MCF 10A (cell line): Measurements from ENCODE around the gene METRNL. TPM values are rescaled to one million over a fixed set of nuclear protein-coding genes. Genes with fewer than 3 reads are reported as not detected.
"Not testable (repeated sequence)": the region's sequence is repeated elsewhere in the genome, so short reads cannot be mapped to it uniquely, and the experiment has no call there.

ENCODE experiments used
- BruUV-seq: library from RNA; stranded (reverse); fragments of 400-500 nt; replicated peaks from 2 replicates; lab custom pipeline; 2021; lab: Mats Ljungman, UMichigan
- CTCF ChIA-PET: fragments of 300-600 bp; sonication (Branson Sonifier 250); formaldehyde crosslinking; extraction: SDS; loops from one replicate; lab custom pipeline; 2021; ENCODE audit warnings: antibody characterized with exemption, inconsistent platforms; lab: Yijun Ruan, JAX
- POLR2A ChIA-PET: fragments of 300-600, 350-650 bp; sonication (Branson Sonifier 250); formaldehyde crosslinking; extraction: SDS; loops from one replicate; lab custom pipeline; 2020; ENCODE audit warnings: antibody characterized with exemption, inconsistent platforms; lab: Yijun Ruan, JAX
- DNase-seq: peaks from one replicate; pipeline ENCODE4 v3.0.0-alpha.2; 2018; ENCODE audit not compliant: unreplicated experiment
- H3K27ac Mint-ChIP-seq: one replicate; pipeline ENCODE4 v1.8.0; 2022; ENCODE audit warnings: mild to moderate bottlenecking, low read depth, mixed read lengths; ENCODE audit not compliant: unreplicated experiment
- H3K27me3 Mint-ChIP-seq: one replicate; pipeline ENCODE4 v1.8.0; 2022; ENCODE audit warnings: mixed read lengths; ENCODE audit not compliant: insufficient read depth, unreplicated experiment
- H3K36me3 Mint-ChIP-seq: one replicate; pipeline ENCODE4 v1.8.0; 2022; ENCODE audit warnings: mild to moderate bottlenecking, moderate library complexity, mixed read lengths; ENCODE audit not compliant: insufficient read depth, unreplicated experiment
- H3K4me1 Mint-ChIP-seq: one replicate; pipeline ENCODE4 v1.8.0; 2022; ENCODE audit warnings: mixed read lengths; ENCODE audit not compliant: insufficient read depth, unreplicated experiment
- H3K4me3 Mint-ChIP-seq: one replicate; pipeline ENCODE4 v1.8.0; 2022; ENCODE audit warnings: mild to moderate bottlenecking, moderate library complexity, mixed read lengths; ENCODE audit not compliant: unreplicated experiment
- H3K9me3 Mint-ChIP-seq: one replicate; pipeline ENCODE4 v1.8.0; 2022; ENCODE audit warnings: mixed read lengths; ENCODE audit not compliant: unreplicated experiment
- CTCF ChIP-seq: fragments of 200-600 bp; IDR thresholded peaks from one replicate; pipeline ENCODE4 v1.8.0; 2022; ENCODE audit warnings: antibody characterized with exemption, mild to moderate bottlenecking; ENCODE audit not compliant: unreplicated experiment
- intact Hi-C: fragments of 100-400 bp; cut with micrococcal nuclease; formaldehyde crosslinking; loops from 2 replicates; pipeline ENCODE4 v1.14.1; 2022
- total RNA-seq: library from RNA; stranded (reverse); gene quantifications from 2 replicates; pipeline ENCODE4 v1.2.3, GENCODE V29; 2022

METRNL gene
- total RNA-seq, 1 experiment from 2014 or later: 14.5 TPM

DNA sequence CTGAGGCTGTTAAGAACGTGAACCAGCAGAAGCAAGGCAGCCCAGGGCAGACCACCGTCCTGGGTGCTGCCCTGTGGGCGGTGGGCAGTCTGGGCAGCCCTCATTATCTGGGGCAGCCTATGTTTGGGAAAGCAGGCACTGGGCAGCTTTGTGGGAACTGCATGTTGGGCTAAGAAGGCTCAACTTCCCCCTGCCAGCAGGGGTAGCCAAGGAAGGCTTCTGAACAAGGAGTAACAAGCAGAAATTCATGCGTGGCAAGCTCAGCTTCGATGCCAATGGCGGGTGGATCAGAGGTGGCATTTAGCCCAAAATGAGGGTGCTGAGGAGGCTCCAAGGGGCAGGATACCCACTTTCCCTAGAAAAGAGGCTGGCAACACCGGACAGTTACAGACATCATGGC is 42.7 kb upstream of the METRNL start:
- CTCF ChIA-PET: interaction anchor here (1.3 kb wide), 1 partner anchor 161 kb away, joined by 3 read pairs; no protein-coding TSS in a partner anchor
- Mint-ChIP-seq H3K9me3 (no peaks in the 10 kb centered on the region), H3K4me1 (no peaks in the 10 kb centered on the region), H3K36me3 (peaks cover 29% of the 10 kb centered on the region), H3K4me3 (no peak overlapping the region), H3K27ac (no peak overlapping the region), H3K27me3 (no peaks in the 10 kb centered on the region)
- intact Hi-C loops: no loop called here
- TF ChIP-seq CTCF: no peak
- DNase-seq: no peak
- POLR2A ChIA-PET: interaction anchor here (0.9 to 1.4 kb wide), 2 partner anchors 8 to 9 kb away, joined by 4 read pairs; no protein-coding TSS in a partner anchor
- BruUV-seq: no TSS peak

DNA sequence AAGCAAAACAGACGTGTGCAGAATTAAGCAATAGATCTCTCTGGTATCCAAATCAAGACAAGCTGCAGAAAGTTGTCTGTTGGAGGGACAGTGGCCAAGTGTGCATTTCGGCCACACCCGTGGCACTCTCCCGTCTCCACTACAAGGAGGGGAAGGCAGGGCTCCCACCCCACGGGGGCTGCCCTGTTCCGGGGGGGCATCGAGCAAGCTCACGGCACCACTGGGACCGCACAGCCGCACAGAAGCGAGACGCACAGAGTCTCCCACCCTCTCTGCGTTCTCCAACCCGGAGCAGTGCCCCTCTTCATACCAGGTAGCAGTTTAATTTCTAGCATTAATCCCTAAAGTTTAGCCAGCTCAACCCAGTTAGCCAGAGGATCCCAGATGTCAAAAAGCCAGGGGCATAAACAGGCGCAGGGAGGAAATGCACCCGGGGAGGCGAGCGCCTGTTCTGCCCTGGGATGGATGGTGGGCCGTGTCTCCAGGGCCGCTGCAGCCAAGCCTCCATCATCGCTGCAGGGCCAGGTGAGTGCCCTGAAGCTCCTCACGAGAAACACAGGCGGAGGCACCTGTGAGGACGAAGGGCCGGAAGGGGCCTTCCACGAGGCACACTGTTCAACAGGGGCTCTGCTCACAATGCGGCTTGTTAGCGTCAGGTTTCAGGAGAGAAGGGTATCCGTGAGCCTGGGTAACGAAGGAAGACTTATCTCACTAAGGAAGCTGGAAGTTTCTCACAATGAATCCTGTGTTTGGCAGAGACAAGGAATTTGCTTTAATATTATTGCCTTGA is 42.1 kb upstream of the METRNL start:
- no peaks in the 10 kb centered on the region for H3K27me3 Mint-ChIP-seq
- TF ChIP-seq CTCF: no peak
- ChIA-PET POLR2A (interaction anchor here (0.9 kb wide), 1 partner anchor 8 kb away, joined by 4 read pairs; no protein-coding TSS in a partner anchor), CTCF (interaction anchor here (1.3 kb wide), 1 partner anchor 162 kb away, joined by 3 read pairs; no protein-coding TSS in a partner anchor)
- H3K27ac Mint-ChIP-seq: no peak overlapping the region
- H3K36me3 Mint-ChIP-seq: peaks cover 31% of the 10 kb centered on the region
- no peak for DNase-seq
- H3K4me1 Mint-ChIP-seq: no peaks in the 10 kb centered on the region
- no peak overlapping the region for H3K4me3 Mint-ChIP-seq
- no peaks in the 10 kb centered on the region for H3K9me3 Mint-ChIP-seq
- BruUV-seq: no TSS peak
- intact Hi-C loops: no loop called here

DNA sequence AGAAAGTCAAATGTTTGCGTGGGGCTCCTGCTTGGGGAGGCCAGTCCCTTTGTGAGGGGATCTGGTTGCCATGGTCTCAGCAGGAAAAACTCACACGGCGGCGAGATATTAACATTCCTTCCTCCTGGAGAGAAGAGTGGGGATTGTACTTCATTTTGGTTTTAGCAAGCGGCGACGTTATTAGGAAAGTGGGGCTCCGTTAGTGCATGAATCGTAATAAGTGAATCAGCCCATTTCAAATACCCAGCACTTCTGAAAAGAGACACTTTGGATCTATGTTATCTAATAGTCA is 41.6 kb upstream of the METRNL start:
- Mint-ChIP-seq H3K27ac (no peak overlapping the region), H3K4me3 (no peak overlapping the region), H3K27me3 (no peaks in the 10 kb centered on the region), H3K4me1 (no peaks in the 10 kb centered on the region), H3K9me3 (peaks cover 4% of the 10 kb centered on the region), H3K36me3 (peaks cover 26% of the 10 kb centered on the region)
- ChIA-PET POLR2A (no interaction called here), CTCF (no interaction called here)
- no peak for TF ChIP-seq CTCF
- DNase-seq: no peak
- BruUV-seq: no TSS peak
- intact Hi-C loops: no loop called here

DNA sequence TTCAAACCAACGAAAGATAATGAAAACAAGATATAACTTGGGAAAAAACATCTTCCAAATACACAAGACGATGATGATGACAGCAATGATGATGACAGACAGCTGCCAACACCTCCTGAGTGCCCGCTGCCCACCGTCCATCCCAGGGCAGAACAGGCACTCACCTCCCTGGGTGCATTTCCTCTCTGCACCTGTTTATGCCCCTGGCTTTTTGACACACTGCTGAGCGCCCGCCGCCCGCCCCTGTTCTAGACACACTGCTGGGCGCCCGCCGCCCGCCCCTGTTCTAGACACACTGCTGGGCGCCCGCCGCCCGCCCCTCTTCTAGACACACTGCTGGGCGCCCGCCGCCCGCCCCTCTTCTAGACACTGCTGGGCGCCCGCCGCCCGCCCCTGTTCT is 40.4 kb upstream of the METRNL start:
- H3K4me1 Mint-ChIP-seq, H3K27ac Mint-ChIP-seq, BruUV-seq, H3K4me3 Mint-ChIP-seq, intact Hi-C loops, CTCF ChIA-PET, H3K9me3 Mint-ChIP-seq, H3K27me3 Mint-ChIP-seq, DNase-seq, POLR2A ChIA-PET: not testable (repeated sequence)
- peaks cover 33% of the 10 kb centered on the region for H3K36me3 Mint-ChIP-seq
